K562 (cell line): Measurements from ENCODE around the gene SPRING1. TPM values are rescaled to one million over a fixed set of nuclear protein-coding genes. Genes with fewer than 3 reads are reported as not detected.

Experiments
- ATAC-seq: fragments of 200-7000 bp; cut with Tn5 transposase; 3 replicates; pipeline ENCODE4 v1.9.1; 2020; ENCODE audit warnings: moderate library complexity
- BruUV-seq: library from RNA; stranded (reverse); fragments of 400-500 nt; replicated peaks from 2 replicates; lab custom pipeline; 2021; lab: Mats Ljungman, UMichigan
- CTCF ChIA-PET: fragments of 300-600 bp; formaldehyde crosslinking; extraction: SDS; loops from one replicate; lab custom pipeline; 2021; ENCODE audit warnings: low intra/inter-chr PET ratio; lab: Yijun Ruan, JAX
- POLR2A ChIA-PET: fragments of 300-600, 350-650 bp; sonication (Branson Sonifier 250); formaldehyde crosslinking; extraction: SDS; loops from one replicate; lab custom pipeline; 2021; ENCODE audit warnings: antibody characterized with exemption, inconsistent platforms; lab: Yijun Ruan, JAX
- DNase-seq, 4 experiments: peaks; one replicate each; pipeline versions ENCODE4 v3.0.0 to v3.0.0-alpha.2; 2011 to 2018; ENCODE audit warnings: low spot score in 3 of 4, mixed read lengths in 3 of 4; ENCODE audit errors: extremely low read depth in 1 of 4
- FAIRE-seq: peaks from 2 replicates; lab custom pipeline; 2011; peaks lifted over from hg19 to GRCh38; lab: Jason Lieb, UNC
- H2AFZ ChIP-seq: 2 replicates; pipeline ENCODE4 v1.6.0; 2011; ENCODE audit warnings: low read depth, low read length, control low read depth, inconsistent platforms
- H3K27ac ChIP-seq: fragments of 200-600 bp; 3 replicates; pipeline ENCODE4 v1.8.0; 2011; ENCODE audit warnings: low read depth, mild to moderate bottlenecking, control low read depth, inconsistent platforms, low read length, moderate library complexity, mixed read lengths; ENCODE audit errors: extremely low read depth
- H3K27me3 ChIP-seq, 2 experiments: fragments of 300-600 bp in 1 of 2; 2 replicates in 1 of 2; 3 replicates in 1 of 2; pipeline versions ENCODE4 v1.6.0 to v1.8.0; 2011; ENCODE audit warnings: inconsistent platforms in 2 of 2, low read length in 2 of 2, mild to moderate bottlenecking in 1 of 2, mixed read lengths in 1 of 2, moderate library complexity in 1 of 2; ENCODE audit not compliant: control insufficient read depth in 2 of 2, insufficient read depth in 2 of 2
- H3K36me3 ChIP-seq: fragments of 300-600 bp; 3 replicates; pipeline ENCODE4 v1.8.0; 2011; ENCODE audit warnings: mild to moderate bottlenecking, low read length, inconsistent platforms; ENCODE audit not compliant: control insufficient read depth, insufficient read depth
- H3K4me1 ChIP-seq, 2 experiments: fragments of 200-600 bp in 1 of 2; replicated peaks in 1 of 2; 2 replicates in 1 of 2; 3 replicates in 1 of 2; pipeline versions ENCODE4 v1.5.1 to v1.8.0; 2011; ENCODE audit warnings: inconsistent platforms in 2 of 2, low read length in 2 of 2, mild to moderate bottlenecking in 1 of 2, mixed read lengths in 1 of 2, moderate library complexity in 1 of 2; ENCODE audit not compliant: control insufficient read depth in 2 of 2, insufficient read depth in 2 of 2
- H3K4me2 ChIP-seq: 2 replicates; pipeline ENCODE4 v1.6.1; 2011; ENCODE audit warnings: low read length, control low read depth, inconsistent platforms, mixed read lengths; ENCODE audit not compliant: insufficient read depth
- H3K4me3 ChIP-seq: fragments of 200-600 bp; sonication (generic), shearing (Covaris generic); 2 replicates; pipeline ENCODE4 v1.5.1; 2016; ENCODE audit warnings: control low read depth, inconsistent platforms
- H3K79me2 ChIP-seq: fragments of 200-600 bp; 3 replicates; pipeline ENCODE4 v1.8.0; 2011; ENCODE audit warnings: low read length, inconsistent platforms; ENCODE audit not compliant: control insufficient read depth, insufficient read depth
- H3K9ac ChIP-seq, 2 experiments: 2 replicates each; pipeline versions ENCODE4 v1.6.0 to v1.6.1; 2011; ENCODE audit warnings: low read depth in 2 of 2, low read length in 2 of 2, control low read depth in 1 of 2, inconsistent platforms in 1 of 2, mild to moderate bottlenecking in 1 of 2, mixed read lengths in 1 of 2; ENCODE audit not compliant: insufficient read depth in 1 of 2
- H3K9me1 ChIP-seq: one replicate; pipeline ENCODE4 v1.6.0; 2011; ENCODE audit warnings: inconsistent platforms, mild to moderate bottlenecking, low read length, moderate library complexity; ENCODE audit not compliant: control insufficient read depth, insufficient read depth
- H3K9me3 ChIP-seq: replicated peaks from 2 replicates; pipeline ENCODE4 v1.5.1; 2011; ENCODE audit warnings: low read depth, low read length, inconsistent platforms; ENCODE audit not compliant: control insufficient read depth, insufficient read depth
- H4K20me1 ChIP-seq: replicated peaks from 2 replicates; pipeline ENCODE4 v1.6.1; 2011; ENCODE audit warnings: low read length, inconsistent platforms, mixed read lengths; ENCODE audit not compliant: control insufficient read depth, insufficient read depth
- COPS2 ChIP-seq: fragments of 450-650 bp; conservative IDR thresholded peaks from 2 replicates; pipeline ENCODE4 v1.6.1; 2016; ENCODE audit warnings: mild to moderate bottlenecking, moderate library complexity
- E4F1 ChIP-seq: fragments of 250-450 bp; sonication (Bioruptor Pico); IDR thresholded peaks from 2 replicates; pipeline ENCODE4 v1.5.0; 2021; ENCODE audit warnings: mild to moderate bottlenecking, borderline replicate concordance
- HDGF ChIP-seq: fragments of 450-650 bp; IDR thresholded peaks from 2 replicates; pipeline ENCODE4 v1.6.1; 2016
- HNRNPK ChIP-seq: fragments of 200-400 bp; formaldehyde crosslinking; IDR thresholded peaks from one replicate; pipeline ENCODE4 v1.6.1; 2018; ENCODE audit warnings: mild to moderate bottlenecking, low read depth, low read length; ENCODE audit not compliant: poor library complexity, severe bottlenecking
- PKNOX1 ChIP-seq: fragments of 450-650 bp; IDR thresholded peaks from 2 replicates; pipeline ENCODE4 v1.6.1; 2016
- POLR2A ChIP-seq: fragments of 450-650 bp; conservative IDR thresholded peaks from 2 replicates; pipeline ENCODE4 v1.6.1; 2016
- PREB ChIP-seq: sonication (generic); formaldehyde crosslinking; IDR thresholded peaks from 2 replicates; pipeline ENCODE4 v1.8.1; 2023; ENCODE audit warnings: mild to moderate bottlenecking, missing genetic modification reagents
- ZNF830 ChIP-seq: fragments of 250-450 bp; sonication (Bioruptor Pico); IDR thresholded peaks from 2 replicates; pipeline ENCODE4 v1.5.0; 2021; ENCODE audit warnings: mild to moderate bottlenecking
- WGBS: fragments of 100-300 bp; shearing (Covaris generic); methylation state at CpG from one replicate; pipeline ENCODE4 v1.1.6; 2016; ENCODE audit warnings: low coverage, mixed read lengths; ENCODE audit not compliant: insufficient coverage; ENCODE audit errors: missing lambda C conversion rate; 5-methylcytosine and 5-hydroxymethylcytosine counted together
- in situ Hi-C: fragments of 300-500 bp; cut with MboI; formaldehyde crosslinking; loops from 4 replicates; pipeline ENCODE4 v1.15.0; 2018; ENCODE audit warnings: inconsistent platforms, mixed read lengths
- intact Hi-C: fragments of 100-400 bp; cut with micrococcal nuclease; formaldehyde crosslinking; loops from 2 replicates; pipeline ENCODE4 v1.14.2; 2022
- polyA plus RNA-seq, 8 experiments: library from polyadenylated mRNA; depleted of rRNA in 4 of 8; stranded (reverse) in 5 of 8; unstranded in 3 of 8; fragments of >200 nt; fragmentation: Nextera tagmentation in 2 of 8; fragmentation: Illumina TruSeq in 1 of 8; extraction: Ambion mirVana in 2 of 8; extraction: Trizol in 1 of 8; gene quantifications; 2 replicates each; pipeline versions ENCODE4 v1.2.1 to v1.2.3, GENCODE V29; 2011 to 2014; ENCODE audit warnings: inconsistent platforms in 1 of 8, missing spikeins in 1 of 8
- total RNA-seq, 7 experiments: library from RNA; depleted of rRNA in 6 of 7; stranded (reverse); fragments of >200 nt in 6 of 7; fragmentation: Illumina TruSeq in 2 of 7; extraction: Trizol in 2 of 7; gene quantifications; 2 replicates each; pipeline versions ENCODE4 v1.2.1 to v1.2.3, GENCODE V29; 2011 to 2021; ENCODE audit warnings: low replicate concordance in 1 of 7

SPRING1 gene
- total and polyA plus RNA-seq, 9 of the 15 experiments (the other 6 are each of a cell fraction or from before 2014, with no cell fraction given), result 1.1 to 20.0 (median 8.0) TPM

GRCh38 chr12:116713527-116713926 lies 24.3 kb downstream of the SPRING1 start:
- in situ Hi-C loops, result loop anchor here (25.0 kb wide), 1 partner anchor 249 kb away; no protein-coding TSS in a partner anchor
- 81% methylated on average over 2 of the region's 2 CpGs for WGBS
- TF ChIP-seq PKNOX1, result no peak
- TF ChIP-seq, all 486 proteins: peak for 0
- peaks cover 23% of the 10 kb centered on the region; the same call in 1 of the 3 replicates for H3K36me3 ChIP-seq
- DNase-seq (no peak), FAIRE-seq (no peak), ATAC-seq (no peak)
- intact Hi-C loops, result no loop called here
- no peaks in the 10 kb centered on the region for H3K9me3 ChIP-seq
- H3K27me3 ChIP-seq, result peaks cover 19% of the 10 kb centered on the region in 2 experiments; a peak in 4 of 5 replicates
- no peak overlapping the region for H3K9ac ChIP-seq
- no peak overlapping the region for H2AFZ ChIP-seq
- H3K4me2 ChIP-seq, result no peak overlapping the region
- H3K4me3 ChIP-seq, result no peak overlapping the region
- TSS peak; percentile 23 for BruUV-seq
- ChIA-PET POLR2A (no interaction called here), CTCF (no interaction called here)
- H3K27ac ChIP-seq, result no peak overlapping the region
- 0 out of 2 replicates have a peak, but pooled peaks cover 4% of the 10 kb centered on the region for H4K20me1 ChIP-seq
- H3K79me2 ChIP-seq, result no peaks in the 10 kb centered on the region
- no peaks in the 10 kb centered on the region for H3K9me1 ChIP-seq
- H3K4me1 ChIP-seq, result no peaks in the 10 kb centered on the region; a peak in 1 of 5 replicates

GRCh38 chr12:116712458-116713303 lies 25.2 kb downstream of the SPRING1 start:
- DNase-seq, result no peak
- Histone ChIP-seq H3K4me2 (no peak overlapping the region), H3K9me1 (no peaks in the 10 kb centered on the region), H3K27ac (no peak overlapping the region), H4K20me1 (0 out of 2 replicates have a peak, but pooled peaks cover 4% of the 10 kb centered on the region), H3K9me3 (no peaks in the 10 kb centered on the region), H2AFZ (no peak overlapping the region), H3K4me1 (no peaks in the 10 kb centered on the region; a peak in 1 of 5 replicates), H3K4me3 (no peak overlapping the region), H3K9ac (no peak overlapping the region), H3K79me2 (no peaks in the 10 kb centered on the region), H3K36me3 (peaks cover 22% of the 10 kb centered on the region; the same call in 1 of the 3 replicates), H3K27me3 (peaks cover 20 to 22% of the 10 kb centered on the region in 2 experiments; a peak in 4 of 5 replicates)
- BruUV-seq, result no TSS peak
- ChIA-PET POLR2A (interaction anchor here (0.7 kb wide), 1 partner anchor 43 kb away, joined by 3 read pairs; no protein-coding TSS in a partner anchor), CTCF (no interaction called here)
- intact Hi-C loops (no loop called here), in situ Hi-C loops (loop anchor here (25.0 kb wide), 1 partner anchor 250 kb away; no protein-coding TSS in a partner anchor)
- FAIRE-seq, result no peak
- no peak for ATAC-seq
- WGBS, result 62% methylated on average over 17 of the region's 17 CpGs
- TF ChIP-seq ZNF830 (CRISPR knock-in tag) (no peak), HDGF (no peak), PREB (CRISPR knock-in tag) (no peak), POLR2A (no peak), COPS2 (no peak), E4F1 (CRISPR knock-in tag) (no peak), HNRNPK (no peak)
